ENCODE data around the gene ULK4. TPM values are rescaled to one million over a fixed set of nuclear protein-coding genes. Genes with fewer than 3 reads are reported as not detected.

ULK4 gene
- total and polyA plus RNA-seq, 2 of the 4 experiments (the other 2 are of a cell fraction) = 2.7 to 5.0 TPM

- intact Hi-C loops (cut with micrococcal nuclease) (no loop called here), dilution Hi-C loops (cut with HindIII; ENCODE audit: low sequenced_read_pairs, unreplicated experiment) (no loop called here), in situ Hi-C loops (cut with MboI; ENCODE audit: low sequenced_read_pairs) (no loop called here)
- Histone ChIP-seq H3K18ac (ENCODE audit: low read depth, low read length) (no peak overlapping the region), H3K56ac (ENCODE audit: extremely low read depth, insufficient read depth, low read length) (no peak overlapping the region), H2BK20ac (ENCODE audit: low read depth, low read length) (no peak overlapping the region), H4K20me1 (ENCODE audit: insufficient read depth, low read length) (no peaks in the 10 kb centered on the region), H3K9me3 (ENCODE audit: control insufficient read depth, insufficient read depth, low read length) (no peaks in the 10 kb centered on the region), H3K79me1 (ENCODE audit: low read depth in 1 of 2, low read length in 2 of 2) (no peaks in the 10 kb centered on the region), H2BK5ac (ENCODE audit: low read depth, low read length, poor library complexity, severe bottlenecking) (no peak overlapping the region), H3K9ac (ENCODE audit: low read depth, low read length) (no peak overlapping the region), H3K9me1 (ENCODE audit: insufficient read depth, low read length) (no peaks in the 10 kb centered on the region), H2BK15ac (ENCODE audit: low read depth, low read length) (no peak overlapping the region), H4K8ac (ENCODE audit: low read depth in 2 of 2, low read length in 2 of 2) (no peak overlapping the region), H3K36me3 (ENCODE audit: control insufficient read depth, insufficient read depth, low read length) (no peaks in the 10 kb centered on the region), H3K27me3 (ENCODE audit: control insufficient read depth, insufficient read depth, low read length) (no peaks in the 10 kb centered on the region), H3K4me1 (ENCODE audit: control insufficient read depth, insufficient read depth, low read length) (no peaks in the 10 kb centered on the region), H2AFZ (replicated peaks; ENCODE audit: low read length, poor library complexity) (no peak overlapping the region), H2AK9ac (replicated peaks; ENCODE audit: low read depth, low read length, poor library complexity) (no peak overlapping the region), H3K4me3 (ENCODE audit: insufficient read depth, low read depth, low read length) (no peak overlapping the region), H4K91ac (ENCODE audit: insufficient read depth, low read depth, low read length) (no peak overlapping the region), H3K27ac (ENCODE audit: insufficient read depth, low read length) (no peak overlapping the region), H3K14ac (replicated peaks; ENCODE audit: low read depth, low read length) (no peak overlapping the region), H2AK5ac (ENCODE audit: low read depth, low read length) (no peak overlapping the region), H4K5ac (ENCODE audit: low read depth, low read length) (no peak overlapping the region), H3K4ac (ENCODE audit: low read depth, low read length) (no peak overlapping the region), H3K4me2 (ENCODE audit: low read depth, low read length) (no peak overlapping the region), H3K23ac (ENCODE audit: low read depth, low read length) (no peak overlapping the region), H2BK120ac (ENCODE audit: low read depth, low read length) (no peak overlapping the region)
- CTCF ChIA-PET = no interaction called here
- ATAC-seq (ENCODE audit: low read depth) = no peak
- BruUV-seq (replicated peaks) = no TSS peak
- no peak for TF ChIP-seq MXI1 (IDR thresholded peaks at IDR 0.05; ENCODE audit: borderline replicate concordance, low read depth, low read length)
- TF ChIP-seq CEBPB (IDR thresholded peaks at IDR 0.05; ENCODE audit: low read depth, low read length) = no peak
- TF ChIP-seq MAFK (IDR thresholded peaks at IDR 0.05; ENCODE audit: low read depth, low read length) = no peak
- TF ChIP-seq POLR2A (IDR thresholded peaks at IDR 0.05; ENCODE audit: low read depth, low read length) = no peak
- TF ChIP-seq USF2 (IDR thresholded peaks at IDR 0.05; ENCODE audit: low read depth, low read length) = no peak
- no peak for TF ChIP-seq SMC3 (IDR thresholded peaks at IDR 0.05; ENCODE audit: low read depth, low read length)
- no peak for TF ChIP-seq NFE2L2 (IDR thresholded peaks at IDR 0.05; ENCODE audit: low read depth, low read length)
- TF ChIP-seq ELK1 (IDR thresholded peaks at IDR 0.05; ENCODE audit: borderline replicate concordance, low read depth, low read length) = no peak
- TF ChIP-seq MAZ (IDR thresholded peaks at IDR 0.05; ENCODE audit: borderline replicate concordance, low read depth, low read length) = no peak
- TF ChIP-seq BHLHE40 (IDR thresholded peaks at IDR 0.05; ENCODE audit: low read depth, low read length) = no peak
- no peak for TF ChIP-seq RAD21 (IDR thresholded peaks at IDR 0.05; ENCODE audit: low read length)
- no peak for TF ChIP-seq RCOR1 (IDR thresholded peaks at IDR 0.05; ENCODE audit: insufficient replicate concordance, low read length)
- WGBS, 2 experiments (ENCODE audit: extremely low coverage in 2 of 2, insufficient read length in 1 of 2) = no CpG with 5 or more reads among the region's 4 CpGs
- no peak for DNase-seq
- POLR2A ChIA-PET (ENCODE audit: unreplicated experiment) = no interaction called here
Measured at GRCh38 chr3:41363830-41364523, 597.9 kb downstream of the ULK4 start.
